ENCODE results near the gene PRAMEF2. TPM values are rescaled to one million over a fixed set of nuclear protein-coding genes. Genes with fewer than 3 reads are reported as not detected.
"Not testable (repeated sequence)": the region's sequence is repeated elsewhere in the genome, so short reads cannot be mapped to it uniquely, and the experiment has no call there.

The PRAMEF2 gene
- polyA plus RNA-seq, 1 donor (not counting 4 experiments of a cell fraction or from before 2014, with no cell fraction given): not detected

DNA sequence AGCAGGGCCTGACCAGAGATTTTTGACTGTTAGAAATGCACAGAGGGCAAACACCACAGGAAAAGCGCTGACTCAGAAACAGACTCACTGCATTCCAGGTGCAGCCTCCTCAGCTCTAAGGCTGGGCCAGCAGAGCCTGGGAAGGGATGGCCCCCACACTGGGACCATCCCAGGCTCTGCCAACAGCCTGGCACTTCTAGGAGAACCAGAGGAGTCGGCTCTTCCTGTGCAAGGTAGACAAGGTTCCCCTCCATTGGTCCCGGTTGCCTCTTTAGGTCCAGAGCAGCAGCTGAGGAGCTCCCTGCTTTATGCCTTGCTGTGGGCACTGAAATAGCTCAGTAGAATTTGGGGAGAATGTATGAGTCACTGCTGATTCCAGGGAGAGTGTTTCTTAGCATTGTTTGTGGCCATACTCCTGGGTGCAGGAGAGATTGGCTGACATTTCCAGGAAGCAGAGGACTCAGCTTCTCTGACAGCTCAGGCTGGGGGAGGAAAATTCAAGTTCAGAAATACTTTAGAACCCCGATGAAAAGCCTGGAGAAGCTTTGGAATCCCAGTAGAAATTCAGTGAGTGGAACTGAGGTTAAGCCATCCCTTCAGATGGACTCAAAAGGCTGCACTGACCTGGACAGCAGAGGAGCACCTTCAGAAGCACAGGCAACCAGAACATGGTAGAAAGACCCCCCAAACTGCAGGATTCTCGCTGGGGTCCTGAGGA is 46.0 kb upstream of the PRAMEF2 start:
- Histone ChIP-seq H4K20me1 (ENCODE audit: control insufficient read depth, extremely low read depth, insufficient read depth, low read length) (no peaks in the 10 kb centered on the region), H2AFZ (ENCODE audit: control insufficient read depth, low read length) (peak overlapping the region; percentile 71), H3K9me1 (ENCODE audit: control insufficient read depth, extremely low read depth, insufficient read depth, low read length) (no peaks in the 10 kb centered on the region), H3K4me1 (ENCODE audit: control insufficient read depth, extremely low read depth, insufficient read depth, low read length) (peaks cover 25% of the 10 kb centered on the region), H3K27ac (ENCODE audit: control insufficient read depth, insufficient read depth, low read length) (peak overlapping the region; percentile 65), H3K27me3 (ENCODE audit: control insufficient read depth, extremely low read depth, insufficient read depth, low read length) (no peaks in the 10 kb centered on the region), H3K4me2 (ENCODE audit: control insufficient read depth, extremely low read depth, insufficient read depth, low read depth, low read length) (peak overlapping the region; percentile 85), H3K9me3 (ENCODE audit: control insufficient read depth, low read depth, low read length) (no peaks in the 10 kb centered on the region), H3K9ac (ENCODE audit: control insufficient read depth, extremely low read depth, insufficient read depth, low read length) (peak overlapping the region; percentile 48), H3K36me3 (ENCODE audit: control insufficient read depth in 2 of 2, extremely low read depth in 1 of 2, insufficient read depth in 2 of 2, low read length in 2 of 2) (no peaks in the 10 kb centered on the region), H3K4me3 (ENCODE audit: control insufficient read depth in 2 of 3, extremely low read depth in 1 of 3, insufficient read depth in 2 of 3, low read depth in 1 of 3, low read length in 3 of 3) (peak overlapping the region in 1 of 3 experiments; percentile 34), H3K79me2 (ENCODE audit: control insufficient read depth, insufficient read depth, low read length) (no peaks in the 10 kb centered on the region)
- dilution Hi-C loops (cut with MboI; ENCODE audit: extremely low pct_ligation_motif_present, low sequenced_read_pairs): no loop called here
- FAIRE-seq: peak; percentile 75
- no peak for DNase-seq (ENCODE audit: low read depth, low spot score)
- TF ChIP-seq, protein P1, sequence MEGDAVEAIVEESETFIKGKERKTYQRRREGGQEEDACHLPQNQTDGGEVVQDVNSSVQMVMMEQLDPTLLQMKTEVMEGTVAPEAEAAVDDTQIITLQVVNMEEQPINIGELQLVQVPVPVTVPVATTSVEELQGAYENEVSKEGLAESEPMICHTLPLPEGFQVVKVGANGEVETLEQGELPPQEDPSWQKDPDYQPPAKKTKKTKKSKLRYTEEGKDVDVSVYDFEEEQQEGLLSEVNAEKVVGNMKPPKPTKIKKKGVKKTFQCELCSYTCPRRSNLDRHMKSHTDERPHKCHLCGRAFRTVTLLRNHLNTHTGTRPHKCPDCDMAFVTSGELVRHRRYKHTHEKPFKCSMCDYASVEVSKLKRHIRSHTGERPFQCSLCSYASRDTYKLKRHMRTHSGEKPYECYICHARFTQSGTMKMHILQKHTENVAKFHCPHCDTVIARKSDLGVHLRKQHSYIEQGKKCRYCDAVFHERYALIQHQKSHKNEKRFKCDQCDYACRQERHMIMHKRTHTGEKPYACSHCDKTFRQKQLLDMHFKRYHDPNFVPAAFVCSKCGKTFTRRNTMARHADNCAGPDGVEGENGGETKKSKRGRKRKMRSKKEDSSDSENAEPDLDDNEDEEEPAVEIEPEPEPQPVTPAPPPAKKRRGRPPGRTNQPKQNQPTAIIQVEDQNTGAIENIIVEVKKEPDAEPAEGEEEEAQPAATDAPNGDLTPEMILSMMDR (optimal IDR thresholded peaks at IDR 0.05 in 1 of 3, IDR thresholded peaks at IDR 0.05 in 1 of 3, conservative IDR thresholded peaks at IDR 0.05 in 1 of 3; ENCODE audit: extremely low read depth in 1 of 3, insufficient read depth in 2 of 3, low read length in 3 of 3): no peak
- TF ChIP-seq EZH2 (IDR thresholded peaks at IDR 0.05; ENCODE audit: low read length): no peak

DNA sequence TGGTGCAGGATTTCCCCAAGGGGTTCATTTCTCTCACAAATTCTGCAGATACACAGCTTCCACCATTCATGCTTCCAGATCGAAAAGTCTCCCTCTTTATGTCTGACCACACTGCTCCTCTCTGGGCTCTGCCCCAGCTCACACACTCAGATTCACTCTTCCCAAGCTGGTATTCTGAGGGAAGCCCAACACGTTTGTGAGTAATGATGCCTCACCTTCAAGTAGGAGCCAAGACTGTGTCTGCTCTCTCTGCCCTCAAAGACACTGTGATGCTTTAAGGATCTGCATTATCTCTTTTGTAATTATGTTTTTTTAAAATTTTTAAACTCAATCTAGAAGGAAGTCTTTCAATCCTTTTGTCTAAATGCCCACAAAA is 45.5 kb upstream of the PRAMEF2 start:
- Histone ChIP-seq H4K20me1 (ENCODE audit: control insufficient read depth, extremely low read depth, insufficient read depth, low read length) (no peaks in the 10 kb centered on the region), H3K36me3 (ENCODE audit: control insufficient read depth in 2 of 2, extremely low read depth in 1 of 2, insufficient read depth in 2 of 2, low read length in 2 of 2) (no peaks in the 10 kb centered on the region), H3K4me3 (ENCODE audit: control insufficient read depth in 2 of 3, extremely low read depth in 1 of 3, insufficient read depth in 2 of 3, low read depth in 1 of 3, low read length in 3 of 3) (peak overlapping the region in 1 of 3 experiments; percentile 34), H3K9me3 (ENCODE audit: control insufficient read depth, low read depth, low read length) (no peaks in the 10 kb centered on the region), H3K79me2 (ENCODE audit: control insufficient read depth, insufficient read depth, low read length) (no peaks in the 10 kb centered on the region), H3K9me1 (ENCODE audit: control insufficient read depth, extremely low read depth, insufficient read depth, low read length) (no peaks in the 10 kb centered on the region), H3K4me2 (ENCODE audit: control insufficient read depth, extremely low read depth, insufficient read depth, low read depth, low read length) (peak overlapping the region; percentile 85), H3K27me3 (ENCODE audit: control insufficient read depth, extremely low read depth, insufficient read depth, low read length) (no peaks in the 10 kb centered on the region), H3K9ac (ENCODE audit: control insufficient read depth, extremely low read depth, insufficient read depth, low read length) (peak overlapping the region; percentile 48), H3K4me1 (ENCODE audit: control insufficient read depth, extremely low read depth, insufficient read depth, low read length) (peaks cover 25% of the 10 kb centered on the region), H3K27ac (ENCODE audit: control insufficient read depth, insufficient read depth, low read length) (peak overlapping the region; percentile 65), H2AFZ (ENCODE audit: control insufficient read depth, low read length) (no peak overlapping the region)
- dilution Hi-C loops (cut with MboI; ENCODE audit: extremely low pct_ligation_motif_present, low sequenced_read_pairs): no loop called here
- DNase-seq (ENCODE audit: low read depth, low spot score) (no peak), FAIRE-seq (peak; percentile 23)
- TF ChIP-seq, protein P1 (optimal IDR thresholded peaks at IDR 0.05 in 1 of 3, IDR thresholded peaks at IDR 0.05 in 1 of 3, conservative IDR thresholded peaks at IDR 0.05 in 1 of 3; ENCODE audit: extremely low read depth in 1 of 3, insufficient read depth in 2 of 3, low read length in 3 of 3): no peak
- TF ChIP-seq EZH2 (IDR thresholded peaks at IDR 0.05; ENCODE audit: low read length): no peak

DNA sequence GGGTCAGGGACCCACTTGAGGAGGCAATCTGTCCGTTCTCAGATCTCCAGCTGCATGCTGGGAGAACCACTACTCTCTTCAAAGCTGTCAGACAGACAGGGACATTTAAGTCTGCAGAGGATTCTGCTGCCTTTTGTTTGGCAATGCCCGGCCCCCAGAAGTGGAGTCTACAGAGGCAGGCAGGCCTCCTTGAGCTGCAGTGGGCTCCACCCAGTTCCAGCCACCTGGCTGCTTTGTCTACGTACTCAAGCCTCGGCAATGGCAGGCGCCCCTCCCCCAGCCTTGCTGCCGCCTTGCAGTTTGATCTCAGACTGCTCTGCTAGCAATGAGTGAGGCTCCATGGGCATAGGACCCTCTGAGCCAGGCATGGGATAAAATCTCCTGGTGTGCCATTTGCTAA is 37.8 kb upstream of the PRAMEF2 start:
- H3K9me1 ChIP-seq (ENCODE audit: control insufficient read depth, extremely low read depth, insufficient read depth, low read length); DNase-seq (ENCODE audit: low read depth, low spot score); H3K4me3 ChIP-seq (ENCODE audit: control insufficient read depth in 2 of 3, extremely low read depth in 1 of 3, insufficient read depth in 2 of 3, low read depth in 1 of 3, low read length in 3 of 3); H4K20me1 ChIP-seq (ENCODE audit: control insufficient read depth, extremely low read depth, insufficient read depth, low read length); H3K79me2 ChIP-seq (ENCODE audit: control insufficient read depth, insufficient read depth, low read length); H2AFZ ChIP-seq (ENCODE audit: control insufficient read depth, low read length); H3K9me3 ChIP-seq (ENCODE audit: control insufficient read depth, low read depth, low read length); H3K9ac ChIP-seq (ENCODE audit: control insufficient read depth, extremely low read depth, insufficient read depth, low read length); H3K36me3 ChIP-seq (ENCODE audit: control insufficient read depth in 2 of 2, extremely low read depth in 1 of 2, insufficient read depth in 2 of 2, low read length in 2 of 2); H3K4me1 ChIP-seq (ENCODE audit: control insufficient read depth, extremely low read depth, insufficient read depth, low read length); FAIRE-seq; H3K27me3 ChIP-seq (ENCODE audit: control insufficient read depth, extremely low read depth, insufficient read depth, low read length); H3K4me2 ChIP-seq (ENCODE audit: control insufficient read depth, extremely low read depth, insufficient read depth, low read depth, low read length); H3K27ac ChIP-seq (ENCODE audit: control insufficient read depth, insufficient read depth, low read length); dilution Hi-C loops (cut with MboI; ENCODE audit: extremely low pct_ligation_motif_present, low sequenced_read_pairs): not testable (repeated sequence)

DNA sequence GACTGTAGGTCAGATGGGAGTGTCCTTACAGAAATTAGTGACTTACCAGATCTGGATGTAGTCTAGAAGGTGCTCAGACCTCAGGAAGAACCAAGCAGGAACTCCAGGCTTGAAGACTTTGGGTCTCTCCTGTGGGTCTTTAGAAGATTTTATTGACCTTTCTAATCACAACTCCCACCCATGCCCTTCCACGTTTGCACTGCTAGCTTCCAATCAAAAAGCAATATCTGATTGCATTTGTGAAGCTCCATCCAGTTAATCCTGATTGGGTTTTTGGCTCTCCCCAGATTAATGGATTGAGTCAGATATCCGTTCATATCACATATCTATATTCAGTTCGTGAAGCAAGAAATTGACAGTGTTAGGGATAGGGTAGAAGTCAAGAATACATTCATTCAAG is 25.6 kb upstream of the PRAMEF2 start, which contains the start of gene PRAMEF11:
Gene PRAMEF11, minus strand, starts transcription at position 101 of the 400 bp plus-strand sequence. CDS start 2,621 bp downstream, outside the sequence.
- DNase-seq (ENCODE audit: low read depth, low spot score); H3K27ac ChIP-seq (ENCODE audit: control insufficient read depth, insufficient read depth, low read length); dilution Hi-C loops (cut with MboI; ENCODE audit: extremely low pct_ligation_motif_present, low sequenced_read_pairs); H2AFZ ChIP-seq (ENCODE audit: control insufficient read depth, low read length); H3K9me1 ChIP-seq (ENCODE audit: control insufficient read depth, extremely low read depth, insufficient read depth, low read length); H3K9ac ChIP-seq (ENCODE audit: control insufficient read depth, extremely low read depth, insufficient read depth, low read length); H3K4me2 ChIP-seq (ENCODE audit: control insufficient read depth, extremely low read depth, insufficient read depth, low read depth, low read length); H3K27me3 ChIP-seq (ENCODE audit: control insufficient read depth, extremely low read depth, insufficient read depth, low read length); H4K20me1 ChIP-seq (ENCODE audit: control insufficient read depth, extremely low read depth, insufficient read depth, low read length); H3K9me3 ChIP-seq (ENCODE audit: control insufficient read depth, low read depth, low read length); H3K79me2 ChIP-seq (ENCODE audit: control insufficient read depth, insufficient read depth, low read length); H3K4me1 ChIP-seq (ENCODE audit: control insufficient read depth, extremely low read depth, insufficient read depth, low read length); FAIRE-seq; H3K36me3 ChIP-seq (ENCODE audit: control insufficient read depth in 2 of 2, extremely low read depth in 1 of 2, insufficient read depth in 2 of 2, low read length in 2 of 2); H3K4me3 ChIP-seq (ENCODE audit: control insufficient read depth in 2 of 3, extremely low read depth in 1 of 3, insufficient read depth in 2 of 3, low read depth in 1 of 3, low read length in 3 of 3): not testable (repeated sequence)

Measured in keratinocyte (primary cell).